HG02798 (cell line): ENCODE results near the gene CLDN22.

Source experiments
- ATAC-seq: cut with Tn5 transposase; IDR thresholded peaks from one replicate; pipeline ENCODE4 v1.9.1; 2021; ENCODE audit warnings: mild to moderate bottlenecking; ENCODE audit not compliant: unreplicated experiment, poor library complexity

CLDN22 gene

DNA sequence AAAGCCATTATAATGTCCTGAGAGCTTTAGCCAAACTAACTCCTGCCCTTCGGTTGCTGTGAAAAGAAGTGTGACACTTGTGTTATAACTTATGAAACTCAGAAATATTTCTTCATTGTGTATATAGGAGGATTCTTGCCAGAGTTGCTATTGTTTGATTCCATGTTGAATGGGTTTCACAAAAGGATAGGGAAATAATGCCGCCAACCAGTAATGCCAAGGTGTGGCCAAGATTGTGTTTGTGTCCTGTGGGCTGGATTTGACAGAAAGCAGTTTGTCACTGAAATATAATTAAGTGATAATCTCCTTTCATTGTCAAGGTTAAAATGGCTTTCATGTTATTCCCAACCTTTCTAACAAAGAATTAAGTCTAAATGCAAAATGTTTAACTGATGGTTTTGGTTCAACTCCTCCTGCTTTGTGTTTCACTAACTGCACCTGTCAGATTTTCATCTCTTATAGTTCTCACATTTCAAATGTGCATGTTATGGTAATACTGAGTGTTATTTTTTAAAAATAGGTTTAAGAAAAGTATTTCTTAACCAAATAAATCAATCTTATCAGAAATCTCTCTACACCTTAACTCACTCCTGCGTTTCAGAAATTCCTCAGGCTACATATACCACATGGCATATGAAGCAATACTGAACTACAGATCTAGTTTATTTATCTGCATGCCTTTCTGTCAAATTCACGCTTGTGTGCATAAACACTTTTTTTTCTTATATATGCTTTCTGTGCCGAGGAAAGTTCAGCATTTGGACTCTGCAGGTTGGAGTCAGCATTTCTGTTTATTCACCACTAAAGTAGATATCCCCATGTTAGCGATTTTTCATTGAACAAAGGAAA is at the start of gene CLDN22:
TSS of gene CLDN22 (minus strand) at position 66 of the 849 bp plus-strand sequence. CDS start at position 8, 58 bp downstream.
- ATAC-seq = no peak

- ATAC-seq = no peak
These were observed 49.0 kb upstream of the CLDN22 start for GRCh38 chr4:183369073-183369472.

- ATAC-seq = no peak
These were observed 46.2 kb upstream of the CLDN22 start for GRCh38 chr4:183366206-183366835.

GRCh38 chr4:183364025-183364424 is 43.9 kb upstream of the CLDN22 start:
- ATAC-seq = no peak

GRCh38 chr4:183362916-183363542 is 43.0 kb upstream of the CLDN22 start:
- no peak for ATAC-seq

GRCh38 chr4:183362036-183362435 is 42.0 kb upstream of the CLDN22 start:
- ATAC-seq = no peak

DNA sequence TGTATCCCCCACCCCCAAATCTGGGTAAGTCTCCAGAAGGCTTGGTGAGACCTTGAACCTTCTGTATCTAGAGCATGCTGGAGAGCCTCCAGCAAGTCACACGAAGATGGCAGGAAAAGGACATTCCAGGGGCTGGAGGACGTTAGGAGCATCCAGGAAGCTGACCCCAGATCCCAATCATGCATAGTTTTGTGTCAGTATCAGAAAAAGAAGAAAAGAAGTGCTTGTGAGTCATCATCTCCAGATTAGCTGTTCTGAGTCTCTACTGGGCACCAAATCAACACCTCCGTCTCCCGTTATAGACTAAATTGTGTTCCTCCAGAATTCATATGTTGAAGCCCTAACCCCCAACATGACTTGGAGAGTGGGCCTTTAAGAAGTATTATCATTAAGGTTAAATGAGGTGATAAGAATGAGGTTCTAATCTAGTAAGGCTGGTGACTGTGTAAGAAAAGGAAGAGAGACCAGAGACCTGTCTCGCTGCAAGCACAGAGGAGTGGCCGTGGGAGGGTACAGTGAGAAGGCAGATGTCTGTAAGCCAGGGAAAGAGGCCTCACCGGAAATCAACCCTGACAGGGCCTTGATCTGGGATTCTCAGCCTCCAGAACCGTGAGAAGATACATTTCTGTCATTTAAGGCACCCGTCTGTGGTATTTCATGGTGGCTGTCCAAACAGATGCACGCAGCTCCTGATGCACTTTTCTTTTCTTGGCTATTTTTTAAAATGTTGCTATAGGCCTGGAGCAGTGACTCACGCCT is 40.3 kb upstream of the CLDN22 start:
- ATAC-seq = no peak

DNA sequence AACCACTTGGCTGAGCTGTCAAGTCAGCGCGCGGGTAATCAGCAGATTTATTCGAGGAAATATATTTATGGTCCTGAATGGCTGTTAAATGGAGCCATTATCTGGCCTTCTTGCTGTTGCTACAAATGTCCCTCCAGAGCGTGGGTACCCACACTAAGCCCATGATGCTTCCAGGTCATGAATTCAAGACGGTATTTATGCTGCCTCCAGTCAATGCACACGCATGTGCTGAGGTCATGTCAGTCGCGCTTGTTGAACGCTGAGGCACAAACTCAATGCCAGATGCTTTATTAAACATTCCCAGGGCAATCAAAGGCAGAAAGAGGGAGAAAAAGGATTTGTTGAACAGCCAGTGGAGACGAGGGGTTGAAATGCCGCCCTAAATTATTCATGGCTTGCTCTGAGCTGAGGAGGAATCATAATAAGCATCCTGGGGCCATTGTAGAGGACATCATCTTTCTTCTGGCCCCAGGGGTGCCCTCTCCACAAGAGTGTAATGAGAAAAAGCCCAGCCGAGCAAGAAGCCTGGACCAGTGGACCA is 38.2 kb upstream of the CLDN22 start:
- ATAC-seq = no peak

GRCh38 chr4:183356931-183357675 is 37.0 kb upstream of the CLDN22 start:
- ATAC-seq = no peak

- ATAC-seq = no peak
These were observed 36.2 kb upstream of the CLDN22 start for GRCh38 chr4:183356173-183356830.

- ATAC-seq = no peak
These were observed 35.3 kb upstream of the CLDN22 start for GRCh38 chr4:183355405-183355804.

GRCh38 chr4:183354219-183354618 is 34.1 kb upstream of the CLDN22 start:
- no peak for ATAC-seq

DNA sequence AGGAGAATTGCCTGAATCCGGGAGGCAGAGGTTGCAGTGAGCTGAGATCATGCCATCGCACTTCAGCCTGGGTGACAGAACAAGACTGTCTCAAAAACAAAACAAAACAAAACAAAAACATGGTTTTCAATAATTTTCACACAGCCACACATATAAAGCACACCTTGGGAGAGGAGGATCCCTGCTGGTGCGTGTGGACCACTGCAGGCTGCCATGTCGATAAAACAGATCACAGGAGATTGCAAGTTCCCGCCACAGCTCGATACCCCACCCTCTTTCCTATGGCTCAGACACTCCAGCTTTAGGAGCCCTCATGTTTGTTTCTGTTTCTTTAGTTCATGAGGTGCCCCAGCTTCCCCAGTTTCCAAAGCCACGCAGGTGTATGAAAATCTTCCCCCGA is 33.5 kb upstream of the CLDN22 start:
- no peak for ATAC-seq

GRCh38 chr4:183352546-183352945 is 32.5 kb upstream of the CLDN22 start:
- ATAC-seq = no peak

DNA sequence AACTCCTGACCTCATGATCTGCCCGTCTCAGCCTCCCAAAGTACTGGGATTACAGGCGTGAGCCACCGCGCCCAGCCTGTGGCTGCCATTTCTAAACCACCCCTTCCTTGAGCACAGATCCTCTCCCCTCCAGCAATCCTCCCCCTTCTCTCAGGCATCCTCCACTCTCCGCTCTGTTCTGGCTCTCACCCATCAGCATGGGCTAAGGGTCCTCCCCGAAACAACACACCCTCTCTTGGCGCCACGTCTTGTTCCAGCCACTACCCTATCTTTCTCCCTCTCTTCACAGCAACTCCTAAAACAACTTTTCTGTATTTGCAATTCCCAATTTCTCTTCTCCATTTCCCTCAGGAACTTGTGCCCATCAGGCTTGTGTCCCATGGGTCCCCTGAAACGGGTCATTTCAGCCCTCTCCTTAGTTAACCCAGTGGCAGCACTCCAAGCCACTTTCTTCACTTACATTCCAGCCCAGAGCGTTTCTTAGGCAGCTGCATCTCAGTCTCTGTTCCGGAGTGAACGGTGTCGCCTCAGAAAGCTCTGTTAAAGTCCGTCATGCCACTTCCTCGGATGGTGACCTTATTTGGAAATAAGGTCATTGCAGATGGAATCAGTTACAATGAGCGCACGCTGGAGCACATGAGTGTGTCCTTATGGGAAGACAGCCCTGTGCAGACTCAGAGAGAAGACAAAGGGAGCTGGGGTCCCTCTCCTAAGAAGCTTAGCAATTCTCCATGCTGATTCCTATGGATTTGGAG is 30.4 kb upstream of the CLDN22 start:
- ATAC-seq = no peak

GRCh38 chr4:183349673-183350072 is 29.6 kb upstream of the CLDN22 start:
- ATAC-seq = no peak

- ATAC-seq = no peak
These were observed 28.9 kb upstream of the CLDN22 start for GRCh38 chr4:183348706-183349659.
